Karpas-422 (cell line): Measurements from ENCODE around the gene GPX4. TPM values are rescaled to one million over a fixed set of nuclear protein-coding genes. Genes with fewer than 3 reads are reported as not detected.

Experiments used
- DNase-seq: peaks from one replicate; pipeline ENCODE4 v3.0.0-alpha.2; 2015
- H2AFZ ChIP-seq: fragments of 200-600 bp; sonication (generic); 2 replicates; pipeline ENCODE4 v1.6.1; 2014; ENCODE audit warnings: antibody characterized with exemption, low read length, mixed read lengths
- H3K27ac ChIP-seq: fragments of 200-600 bp; sonication (generic); 2 replicates; pipeline ENCODE4 v1.5.1; 2014; ENCODE audit warnings: mild to moderate bottlenecking, low read length, moderate library complexity
- H3K27me3 ChIP-seq: fragments of 200-600 bp; sonication (generic); 2 replicates; pipeline ENCODE4 v1.6.1; 2014; ENCODE audit warnings: low read length, mixed read lengths
- H3K36me3 ChIP-seq: fragments of 200-600 bp; sonication (generic); 2 replicates; pipeline ENCODE4 v1.6.1; 2014; ENCODE audit warnings: low read length, mixed read lengths; ENCODE audit not compliant: insufficient read depth
- H3K4me1 ChIP-seq: fragments of 200-600 bp; sonication (generic); 2 replicates; pipeline ENCODE4 v1.6.1; 2014; ENCODE audit warnings: mild to moderate bottlenecking, low read length, mixed read lengths
- H3K4me2 ChIP-seq: fragments of 200-600 bp; sonication (generic); 2 replicates; pipeline ENCODE4 v1.6.1; 2014; ENCODE audit warnings: low read length, low read depth, mild to moderate bottlenecking; ENCODE audit not compliant: poor library complexity, severe bottlenecking
- H3K4me3 ChIP-seq: fragments of 200-600 bp; sonication (generic); 2 replicates; pipeline ENCODE4 v1.5.1; 2014; ENCODE audit warnings: mild to moderate bottlenecking, antibody characterized with exemption, low read length, mixed read lengths
- H3K79me2 ChIP-seq: fragments of 200-600 bp; sonication (generic); 2 replicates; pipeline ENCODE4 v1.6.1; 2014; ENCODE audit warnings: mild to moderate bottlenecking, low read length, mixed read lengths
- H3K9ac ChIP-seq: fragments of 200-600 bp; sonication (generic); 2 replicates; pipeline ENCODE4 v1.6.0; 2014; ENCODE audit warnings: low read length
- H3K9me2 ChIP-seq: fragments of 200-600 bp; sonication (generic), shearing (Covaris generic); replicated peaks from 2 replicates; pipeline ENCODE4 v1.6.0; 2014; ENCODE audit warnings: mild to moderate bottlenecking, low read length, moderate library complexity; ENCODE audit not compliant: insufficient read depth
- H3K9me3 ChIP-seq: fragments of 300-700, 200-600 bp; sonication (generic); 2 replicates; pipeline ENCODE4 v1.6.1; 2014; ENCODE audit warnings: low read length, mixed read lengths
- H4K20me1 ChIP-seq: fragments of 200-600 bp; sonication (generic); 2 replicates; pipeline ENCODE4 v1.6.1; 2014; ENCODE audit warnings: mild to moderate bottlenecking, antibody characterized with exemption, low read length, low read depth; ENCODE audit not compliant: insufficient read depth
- total RNA-seq: library from RNA; depleted of rRNA; stranded (reverse); fragments of >200 nt; shearing (Covaris generic); gene quantifications from 2 replicates; pipeline ENCODE4 v1.2.3, GENCODE V29; 2014; ENCODE audit warnings: low replicate concordance

GPX4 gene
- total RNA-seq, 1 experiment from 2014 or later: 286 TPM

GRCh38 chr19:1061987-1062386, 41.8 kb upstream of the GPX4 start:
- H3K4me2 ChIP-seq: no peak overlapping the region
- H4K20me1 ChIP-seq: no peaks in the 10 kb centered on the region
- H3K9me3 ChIP-seq: no peaks in the 10 kb centered on the region
- H3K4me3 ChIP-seq: no peak overlapping the region
- no peaks in the 10 kb centered on the region for H3K27me3 ChIP-seq
- H3K4me1 ChIP-seq: peaks cover 43% of the 10 kb centered on the region
- H3K79me2 ChIP-seq: no peaks in the 10 kb centered on the region
- H3K9me2 ChIP-seq: no peaks in the 10 kb centered on the region
- DNase-seq: no peak
- H3K36me3 ChIP-seq: no peaks in the 10 kb centered on the region
- H2AFZ ChIP-seq: no peak overlapping the region
- H3K9ac ChIP-seq: no peak overlapping the region
- no peak overlapping the region for H3K27ac ChIP-seq

- Histone ChIP-seq H3K36me3 (no peaks in the 10 kb centered on the region), H3K4me3 (no peak overlapping the region), H3K4me2 (no peak overlapping the region), H2AFZ (no peak overlapping the region), H3K9me3 (no peaks in the 10 kb centered on the region), H3K9me2 (no peaks in the 10 kb centered on the region), H3K9ac (no peak overlapping the region), H3K27me3 (no peaks in the 10 kb centered on the region), H4K20me1 (no peaks in the 10 kb centered on the region), H3K79me2 (no peaks in the 10 kb centered on the region), H3K4me1 (peaks cover 41% of the 10 kb centered on the region), H3K27ac (no peak overlapping the region)
- DNase-seq: no peak
Measured at GRCh38 chr19:1062387-1063029, 41.3 kb upstream of the GPX4 start.

DNA sequence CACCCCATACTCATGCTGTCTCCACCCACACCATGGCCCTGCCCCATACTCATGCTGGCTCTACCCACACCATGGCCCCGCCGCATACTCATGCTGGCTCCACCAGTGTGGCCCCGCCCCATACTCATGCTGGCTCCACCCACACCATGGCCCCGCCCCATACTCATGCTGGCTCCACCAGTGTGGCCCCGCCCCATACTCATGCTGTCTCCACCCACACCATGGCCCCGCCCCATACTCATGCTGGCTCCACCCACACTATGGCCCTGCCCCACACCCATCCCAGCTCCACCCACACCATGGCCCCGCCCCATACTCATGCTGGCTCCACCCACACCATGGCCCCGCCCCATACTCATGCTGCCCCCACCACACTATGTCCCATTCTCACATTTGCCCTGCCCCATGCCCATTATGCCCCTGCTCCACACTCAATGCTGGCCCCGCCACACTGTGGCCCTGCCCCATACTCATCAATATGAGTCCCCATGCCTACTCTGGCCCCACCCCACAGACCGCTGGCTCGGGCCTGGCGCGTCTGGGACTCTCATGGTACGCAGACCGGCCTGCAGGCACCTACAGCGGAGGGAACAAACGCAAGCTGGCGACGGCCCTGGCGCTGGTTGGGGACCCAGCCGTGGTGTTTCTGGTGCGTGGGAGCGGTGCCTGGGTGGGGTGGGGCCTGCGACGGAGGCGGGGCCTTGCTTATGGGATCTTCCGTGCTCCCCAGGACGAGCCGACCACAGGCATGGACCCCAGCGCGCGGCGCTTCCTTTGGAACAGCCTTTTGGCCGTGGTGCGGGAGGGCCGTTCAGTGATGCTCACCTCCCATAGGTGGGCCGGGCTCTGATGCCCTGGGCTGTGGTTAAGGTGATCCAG, 40.5 kb upstream of the GPX4 start:
- peaks cover 40% of the 10 kb centered on the region for H3K4me1 ChIP-seq
- peak; percentile 93 for DNase-seq

GRCh38 chr19:1063909-1064660, 39.7 kb upstream of the GPX4 start:
- peak; percentile 66 for DNase-seq
- no peak overlapping the region for H3K27ac ChIP-seq
- H3K4me1 ChIP-seq: peaks cover 44% of the 10 kb centered on the region
- H3K79me2 ChIP-seq: peaks cover 7% of the 10 kb centered on the region; the same call in 1 of the 2 replicates
- H3K9me2 ChIP-seq: no peaks in the 10 kb centered on the region
- no peaks in the 10 kb centered on the region for H3K27me3 ChIP-seq
- peak overlapping the region; percentile 96 for H3K4me2 ChIP-seq
- peak overlapping the region; percentile 79; the same call in 1 of the 2 replicates for H3K9ac ChIP-seq
- no peaks in the 10 kb centered on the region for H4K20me1 ChIP-seq
- peak overlapping the region; percentile 91; the same call in 1 of the 2 replicates for H2AFZ ChIP-seq
- H3K36me3 ChIP-seq: no peaks in the 10 kb centered on the region
- peak overlapping the region; percentile 48; the same call in 1 of the 2 replicates for H3K4me3 ChIP-seq
- no peaks in the 10 kb centered on the region for H3K9me3 ChIP-seq

More for the DNA sequence above, 40.5 kb upstream of the GPX4 start:
- Histone ChIP-seq H3K27ac (no peak overlapping the region), H3K4me3 (no peak overlapping the region), H3K9me2 (no peaks in the 10 kb centered on the region), H3K79me2 (peaks cover 2% of the 10 kb centered on the region; the same call in 1 of the 2 replicates), H2AFZ (no peak overlapping the region), H4K20me1 (no peaks in the 10 kb centered on the region), H3K27me3 (no peaks in the 10 kb centered on the region), H3K9me3 (no peaks in the 10 kb centered on the region), H3K9ac (no peak overlapping the region), H3K36me3 (no peaks in the 10 kb centered on the region), H3K4me2 (no peak overlapping the region)

GRCh38 chr19:1064661-1065605, 38.9 kb upstream of the GPX4 start:
- H3K79me2 ChIP-seq: peaks cover 12% of the 10 kb centered on the region; the same call in 1 of the 2 replicates
- no peaks in the 10 kb centered on the region for H3K27me3 ChIP-seq
- peak overlapping the region; percentile 44; the same call in 1 of the 2 replicates for H3K27ac ChIP-seq
- H3K36me3 ChIP-seq: no peaks in the 10 kb centered on the region
- peak overlapping the region; percentile 79 for H3K9ac ChIP-seq
- no peaks in the 10 kb centered on the region for H3K9me2 ChIP-seq
- peak overlapping the region; percentile 91; the same call in 1 of the 2 replicates for H2AFZ ChIP-seq
- peak overlapping the region; percentile 48; the same call in 1 of the 2 replicates for H3K4me3 ChIP-seq
- no peaks in the 10 kb centered on the region for H4K20me1 ChIP-seq
- DNase-seq: peak; percentile 93
- peaks cover 49% of the 10 kb centered on the region for H3K4me1 ChIP-seq
- H3K4me2 ChIP-seq: peak overlapping the region; percentile 96
- H3K9me3 ChIP-seq: no peaks in the 10 kb centered on the region

- no peaks in the 10 kb centered on the region for H4K20me1 ChIP-seq
- peak overlapping the region; percentile 76; the same call in 1 of the 2 replicates for H3K4me3 ChIP-seq
- no peaks in the 10 kb centered on the region for H3K36me3 ChIP-seq
- H3K27ac ChIP-seq: no peak overlapping the region
- no peaks in the 10 kb centered on the region for H3K9me3 ChIP-seq
- H2AFZ ChIP-seq: no peak overlapping the region
- DNase-seq: no peak
- peak overlapping the region; percentile 96 for H3K4me2 ChIP-seq
- no peaks in the 10 kb centered on the region for H3K9me2 ChIP-seq
- H3K27me3 ChIP-seq: no peaks in the 10 kb centered on the region
- H3K79me2 ChIP-seq: peaks cover 12% of the 10 kb centered on the region; the same call in 1 of the 2 replicates
- H3K4me1 ChIP-seq: peaks cover 49% of the 10 kb centered on the region
- H3K9ac ChIP-seq: peak overlapping the region; percentile 79
Measured at GRCh38 chr19:1065606-1066109, 38.1 kb upstream of the GPX4 start.

GRCh38 chr19:1066251-1066747, 37.5 kb upstream of the GPX4 start:
- H3K4me2 ChIP-seq: peak overlapping the region; percentile 96
- H2AFZ ChIP-seq: no peak overlapping the region
- H3K9ac ChIP-seq: peak overlapping the region; percentile 79
- no peaks in the 10 kb centered on the region for H3K9me2 ChIP-seq
- H4K20me1 ChIP-seq: no peaks in the 10 kb centered on the region
- H3K27ac ChIP-seq: peak overlapping the region; percentile 75
- H3K4me3 ChIP-seq: peak overlapping the region; percentile 76
- DNase-seq: no peak
- H3K27me3 ChIP-seq: no peaks in the 10 kb centered on the region
- H3K9me3 ChIP-seq: no peaks in the 10 kb centered on the region
- peaks cover 49% of the 10 kb centered on the region for H3K4me1 ChIP-seq
- peaks cover 12% of the 10 kb centered on the region; the same call in 1 of the 2 replicates for H3K79me2 ChIP-seq
- H3K36me3 ChIP-seq: no peaks in the 10 kb centered on the region
